Posterior vena cava (tissue), 2 donors: ENCODE results near the gene CIT. TPM values are rescaled to one million over a fixed set of nuclear protein-coding genes. Genes with fewer than 3 reads are reported as not detected.

Experiments used
- DNase-seq: peaks from one replicate; pipeline ENCODE4 v3.0.0-alpha.2; 2020; ENCODE audit warnings: low spot score
- intact Hi-C, 2 donors: fragments of 100-400 bp; cut with DNase I; formaldehyde crosslinking; loops; one replicate each; pipeline versions ENCODE4 v1.14.1 to v1.14.2; 2022 to 2023
- total RNA-seq, 2 donors: library from RNA; stranded (reverse); fragmentation: NEBNext Ultra II Directional; extraction: Animal tissue kit (Norgen Biotek cat#: 25700); gene quantifications; one replicate each; pipeline ENCODE4 v1.2.1, GENCODE V29; 2021
- donor health status: DM: yes; HTN: yes; CAD: no.
- donor health status: DM: yes; HTN: yes; CAD: no.

The CIT gene
- total RNA-seq, 2 donors from 2014 or later, result 2.7 to 4.6 TPM

- intact Hi-C loops, result no loop called here
- DNase-seq, result no peak
These were observed 191.7 kb downstream of the CIT start for GRCh38 chr12:119685375-119685774.

DNA sequence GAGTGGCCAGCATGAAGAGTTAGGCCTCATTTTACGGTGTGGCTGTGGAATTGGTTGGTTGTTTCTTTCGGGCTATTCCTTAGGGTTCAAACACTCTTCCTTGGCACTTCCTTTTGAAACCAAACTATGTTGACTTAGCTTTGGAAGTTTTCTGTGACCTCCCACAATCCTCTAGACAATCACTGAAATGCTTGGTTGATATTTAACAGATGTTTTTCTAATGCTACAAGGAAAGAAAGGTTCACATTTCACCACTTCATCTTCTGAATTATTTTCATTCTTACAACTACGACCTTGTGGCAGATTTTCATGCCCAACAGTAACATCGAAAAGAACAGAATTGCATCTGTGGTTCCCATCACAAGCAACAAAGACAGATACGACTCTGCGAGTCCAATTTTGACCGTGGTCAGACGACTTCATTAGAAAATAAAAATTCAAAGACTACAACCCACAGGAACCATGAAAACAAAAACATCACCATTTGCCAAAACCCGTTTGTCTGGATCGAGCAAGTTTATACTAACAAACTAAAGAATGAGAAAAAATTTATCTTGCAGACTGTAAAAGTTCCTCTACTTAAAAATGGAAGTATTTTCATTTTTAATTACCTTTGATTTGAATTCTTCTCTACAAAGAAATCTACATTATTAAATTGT, 192.3 kb downstream of the CIT start:
- intact Hi-C loops, result no loop called here
- DNase-seq, result no peak

DNA sequence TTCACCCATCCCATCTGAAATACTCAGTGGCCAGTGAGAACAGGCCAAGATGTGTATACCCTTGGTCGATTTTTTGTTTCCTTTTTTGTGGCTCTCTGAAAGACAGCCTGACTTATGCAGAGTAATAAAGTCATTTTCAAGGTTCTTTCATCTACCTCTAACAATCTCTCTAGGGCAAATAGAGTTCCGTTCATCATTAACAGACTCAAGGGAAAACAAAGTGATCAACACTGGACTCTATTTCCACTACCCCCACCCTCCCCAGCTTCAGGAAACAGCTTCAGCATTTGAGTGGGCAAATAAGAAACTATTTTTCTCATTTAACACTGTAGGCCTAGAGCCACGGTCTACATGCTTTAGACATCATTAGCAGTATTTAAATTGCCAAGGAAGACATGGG, 193.3 kb downstream of the CIT start:
- intact Hi-C loops, result no loop called here

DNA sequence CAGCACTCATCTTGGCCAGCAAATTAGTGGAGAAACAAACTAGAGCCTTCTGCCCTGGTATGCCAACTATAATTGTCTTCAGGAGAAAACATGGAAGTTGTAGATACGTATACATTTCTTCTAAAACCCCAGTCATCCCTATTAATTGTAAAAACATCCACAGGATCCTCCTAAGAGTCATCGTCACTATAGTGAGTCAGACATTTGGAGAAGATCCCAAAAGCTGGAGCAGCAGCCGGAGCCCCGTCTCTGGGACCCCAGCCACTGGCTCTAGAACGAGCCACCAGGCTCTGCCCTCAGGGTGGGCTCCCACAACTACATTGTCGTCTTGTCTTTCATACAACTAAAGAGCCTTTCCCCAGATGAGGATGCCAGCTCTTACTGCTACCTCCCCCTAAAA, 193.7 kb downstream of the CIT start:
- no peak for DNase-seq
- intact Hi-C loops, result no loop called here

More for the DNA sequence above, 193.3 kb downstream of the CIT start:
- no peak for DNase-seq

- DNase-seq, result no peak
- intact Hi-C loops, result no loop called here
These were observed 194.4 kb downstream of the CIT start for GRCh38 chr12:119682639-119683252.

GRCh38 chr12:119681728-119682638, 195.1 kb downstream of the CIT start:
- intact Hi-C loops, result no loop called here
- no peak for DNase-seq

GRCh38 chr12:119681111-119681510, 196.0 kb downstream of the CIT start:
- intact Hi-C loops, result no loop called here
- DNase-seq, result no peak

GRCh38 chr12:119679490-119679889, 197.6 kb downstream of the CIT start:
- intact Hi-C loops, result no loop called here
- no peak for DNase-seq

- DNase-seq, result no peak
- intact Hi-C loops, result no loop called here
These were observed 198.0 kb downstream of the CIT start for GRCh38 chr12:119679081-119679480.

GRCh38 chr12:119678459-119678858, 198.7 kb downstream of the CIT start:
- DNase-seq, result no peak
- intact Hi-C loops, result no loop called here

DNA sequence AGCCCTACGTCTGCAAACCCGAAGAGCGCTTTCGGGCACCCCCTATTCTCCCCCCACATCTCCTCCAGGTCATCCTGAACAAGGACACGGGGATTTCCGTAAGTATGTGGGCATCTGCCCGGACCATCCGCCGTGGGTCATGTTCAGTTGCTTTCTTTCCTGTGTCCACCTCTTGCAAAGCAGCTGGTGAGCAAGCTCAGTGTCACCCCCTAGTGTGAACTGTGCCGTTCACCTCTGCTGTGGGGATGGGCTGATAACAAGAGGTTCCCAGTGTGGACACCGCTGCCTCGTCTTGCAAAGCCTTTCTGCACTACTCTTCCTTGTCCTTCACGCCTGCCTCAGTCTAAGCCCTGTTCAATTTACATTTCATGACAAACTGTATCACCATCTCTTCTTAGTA, 200.5 kb downstream of the CIT start:
- DNase-seq, result no peak
- intact Hi-C loops, result no loop called here

- intact Hi-C loops, result no loop called here
- DNase-seq, result no peak
These were observed 201.1 kb downstream of the CIT start for GRCh38 chr12:119676022-119676421.

DNA sequence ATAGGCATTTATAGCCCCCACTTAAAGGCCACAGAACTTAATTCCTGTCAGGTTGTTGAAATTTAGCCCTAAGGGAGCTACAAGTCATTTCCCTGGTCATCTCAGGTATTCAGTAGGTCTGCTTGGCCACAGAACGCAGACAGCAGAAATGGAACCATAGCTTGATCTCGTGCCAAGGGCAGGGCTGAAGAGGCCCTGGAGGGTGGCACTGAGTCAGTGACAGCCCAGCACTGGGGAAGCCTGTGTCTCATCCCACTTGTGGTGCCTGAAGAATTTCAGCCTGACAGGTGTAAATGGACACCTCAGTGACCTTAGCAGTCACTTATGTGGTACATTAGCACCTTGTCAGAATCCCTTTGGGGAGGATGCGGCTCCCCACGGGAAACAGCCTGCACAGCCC, 202.6 kb downstream of the CIT start:
- intact Hi-C loops, result no loop called here
- DNase-seq, result no peak

GRCh38 chr12:119673634-119674033, 203.5 kb downstream of the CIT start:
- DNase-seq, result no peak
- intact Hi-C loops, result no loop called here

DNA sequence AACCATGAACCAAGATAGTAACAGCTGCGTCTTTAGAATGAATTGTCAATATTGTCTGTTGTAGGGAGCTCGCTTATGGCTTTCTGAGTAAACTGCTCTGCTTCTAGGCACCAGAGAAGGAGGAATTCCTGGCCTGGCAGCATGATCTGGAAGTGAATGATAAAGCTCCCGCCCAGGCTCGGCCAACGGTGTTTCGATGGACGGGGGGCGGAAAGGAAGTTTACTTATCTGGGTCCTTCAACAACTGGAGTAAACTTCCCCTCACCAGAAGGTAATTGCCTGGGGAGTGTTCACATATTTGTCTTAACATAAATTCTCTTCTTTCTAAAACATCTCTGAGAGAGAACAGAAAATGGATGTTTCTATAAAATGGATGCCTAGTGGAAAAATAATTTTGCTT, 204.9 kb downstream of the CIT start:
- intact Hi-C loops, result no loop called here
- no peak for DNase-seq

GRCh38 chr12:119671070-119671469, 206.1 kb downstream of the CIT start:
- no peak for DNase-seq
- intact Hi-C loops, result no loop called here

DNA sequence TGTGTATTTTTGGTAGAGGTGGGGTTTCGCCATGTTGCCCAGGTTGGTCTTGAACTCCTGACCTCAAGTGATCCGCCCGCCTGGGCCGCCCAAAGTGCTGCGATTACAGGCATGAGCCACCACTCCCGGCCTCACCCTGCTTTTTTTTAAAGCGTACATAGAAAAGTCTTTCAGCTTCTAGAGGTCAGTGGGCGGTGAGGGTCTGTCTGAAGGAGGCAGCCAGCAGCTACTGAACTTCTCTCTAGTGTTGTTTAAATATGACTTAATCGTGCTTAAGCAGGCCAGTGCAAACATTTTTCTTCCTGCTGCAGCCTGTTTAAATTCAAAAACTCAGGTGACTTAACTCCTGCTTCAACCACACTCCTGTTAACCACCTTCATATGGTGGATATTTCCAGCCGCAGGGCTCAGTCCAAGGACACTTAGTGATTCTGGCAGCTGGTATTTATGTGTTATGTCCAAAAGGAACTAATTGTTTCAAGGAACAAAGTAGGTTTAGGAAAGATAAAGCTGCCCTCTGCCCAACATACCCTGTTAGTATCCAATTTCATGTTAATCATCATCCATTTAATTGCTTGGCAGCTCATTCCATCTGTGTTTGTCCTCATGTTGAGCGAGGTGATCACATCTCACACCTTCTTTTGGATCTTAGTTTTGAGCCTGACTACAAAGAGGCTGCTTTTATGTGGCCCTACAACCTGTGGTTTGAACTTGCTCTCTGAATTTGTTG, 207.2 kb downstream of the CIT start:
- intact Hi-C loops, result no loop called here
- DNase-seq, result no peak

GRCh38 chr12:119668324-119668841, 208.7 kb downstream of the CIT start:
- DNase-seq, result no peak
- intact Hi-C loops, result no loop called here

- DNase-seq, result peak; percentile 99
- intact Hi-C loops, result no loop called here
These were observed 209.4 kb downstream of the CIT start, which contains the start of gene PRKAB1 for GRCh38 chr12:119667577-119668323. Gene PRKAB1, plus strand, starts transcription at chr12:119668133. Its CDS starts 112 bp downstream, at chr12:119668245.
